Measurements from ENCODE around the gene SYT1.
A peak's percentile ranks its signal among the peaks of the same experiment; 100 is the strongest.
"Not testable (repeated sequence)": the region's sequence is repeated elsewhere in the genome, so short reads cannot be mapped to it uniquely, and the experiment has no call there.

SYT1 gene

GRCh38 chr12:78864403-78864869, at the start of gene SYT1:
Gene SYT1 (plus strand): TSS chr12:78864774.
- peak; percentile 93 for DNase-seq

- DNase-seq, result no peak
These were observed 46.1 kb upstream of the SYT1 start for GRCh38 chr12:78818487-78818886.

GRCh38 chr12:78820946-78821345, 43.6 kb upstream of the SYT1 start:
- DNase-seq, result no peak

- no peak for DNase-seq
These were observed 39.7 kb upstream of the SYT1 start for GRCh38 chr12:78824918-78825317.

GRCh38 chr12:78829690-78830089, 34.9 kb upstream of the SYT1 start:
- DNase-seq, result no peak

GRCh38 chr12:78835493-78835892, 29.1 kb upstream of the SYT1 start:
- no peak for DNase-seq

GRCh38 chr12:78840518-78841019, 24.0 kb upstream of the SYT1 start:
- DNase-seq, result not testable (repeated sequence)

GRCh38 chr12:78853231-78853630, 11.3 kb upstream of the SYT1 start:
- DNase-seq, result no peak

GRCh38 chr12:78863482-78864402, 832 bp upstream of the SYT1 start:
- peak; percentile 84 for DNase-seq

GRCh38 chr12:78864870-78865463, 393 bp downstream of the SYT1 start:
- peak; percentile 65 for DNase-seq

GRCh38 chr12:78865516-78865915, 942 bp downstream of the SYT1 start:
- DNase-seq, result peak; percentile 32

- no peak for DNase-seq
These were observed 1.9 kb downstream of the SYT1 start for GRCh38 chr12:78866518-78866917.

GRCh38 chr12:78870539-78870938, 6.0 kb downstream of the SYT1 start:
- no peak for DNase-seq

GRCh38 chr12:78871566-78871965, 7.0 kb downstream of the SYT1 start:
- DNase-seq, result no peak

GRCh38 chr12:78878459-78878858, 13.9 kb downstream of the SYT1 start:
- no peak for DNase-seq

GRCh38 chr12:78878866-78879265, 14.3 kb downstream of the SYT1 start:
- no peak for DNase-seq

GRCh38 chr12:78880078-78880477, 15.5 kb downstream of the SYT1 start:
- no peak for DNase-seq

GRCh38 chr12:78881685-78882084, 17.1 kb downstream of the SYT1 start:
- DNase-seq, result no peak

- no peak for DNase-seq
These were observed 20.9 kb downstream of the SYT1 start for GRCh38 chr12:78885466-78885865.

GRCh38 chr12:78886719-78887407, 22.3 kb downstream of the SYT1 start:
- no peak for DNase-seq

GRCh38 chr12:78887444-78887843, 22.9 kb downstream of the SYT1 start:
- no peak for DNase-seq

GRCh38 chr12:78888568-78888967, 24.0 kb downstream of the SYT1 start:
- no peak for DNase-seq

GRCh38 chr12:78891646-78892353, 27.2 kb downstream of the SYT1 start:
- DNase-seq, result no peak
